Amniotic epithelial cell (primary cell): ENCODE results near the gene WDR37.
"Not testable (repeated sequence)": the region's sequence is repeated elsewhere in the genome, so short reads cannot be mapped to it uniquely, and the experiment has no call there.

Experiments used
- DNase-seq: peaks from one replicate; pipeline ENCODE4 v3.0.0-alpha.2; 2010; ENCODE audit warnings: low read depth

The WDR37 gene

DNA sequence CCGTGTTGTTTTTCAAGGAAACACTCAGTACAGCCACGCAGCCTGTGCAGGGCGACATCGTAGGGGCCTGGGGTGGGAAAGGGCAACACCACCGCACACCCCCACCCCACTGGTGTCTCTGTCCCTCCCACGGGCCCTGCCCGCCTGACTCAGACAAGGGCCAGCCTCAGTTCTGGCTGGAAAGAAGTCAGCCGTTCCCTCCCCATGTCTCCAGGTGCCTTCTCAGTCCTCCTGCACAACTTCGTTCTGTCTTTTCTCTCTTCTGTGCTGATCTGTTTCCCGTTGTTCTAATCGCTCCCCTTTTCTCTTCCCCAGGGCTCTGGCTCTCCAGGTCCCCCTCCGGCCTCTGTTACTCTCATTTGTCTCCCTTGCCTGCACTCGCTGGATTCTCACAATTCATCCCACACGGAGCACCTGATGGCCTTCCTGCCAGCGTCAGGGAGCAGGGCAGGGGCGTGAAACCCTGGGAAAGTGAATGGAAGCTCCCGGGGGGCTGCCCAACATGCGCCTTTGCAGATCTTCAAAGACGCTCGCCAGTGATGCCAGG, 97.7 kb downstream of the WDR37 start:
- no peak for DNase-seq

DNA sequence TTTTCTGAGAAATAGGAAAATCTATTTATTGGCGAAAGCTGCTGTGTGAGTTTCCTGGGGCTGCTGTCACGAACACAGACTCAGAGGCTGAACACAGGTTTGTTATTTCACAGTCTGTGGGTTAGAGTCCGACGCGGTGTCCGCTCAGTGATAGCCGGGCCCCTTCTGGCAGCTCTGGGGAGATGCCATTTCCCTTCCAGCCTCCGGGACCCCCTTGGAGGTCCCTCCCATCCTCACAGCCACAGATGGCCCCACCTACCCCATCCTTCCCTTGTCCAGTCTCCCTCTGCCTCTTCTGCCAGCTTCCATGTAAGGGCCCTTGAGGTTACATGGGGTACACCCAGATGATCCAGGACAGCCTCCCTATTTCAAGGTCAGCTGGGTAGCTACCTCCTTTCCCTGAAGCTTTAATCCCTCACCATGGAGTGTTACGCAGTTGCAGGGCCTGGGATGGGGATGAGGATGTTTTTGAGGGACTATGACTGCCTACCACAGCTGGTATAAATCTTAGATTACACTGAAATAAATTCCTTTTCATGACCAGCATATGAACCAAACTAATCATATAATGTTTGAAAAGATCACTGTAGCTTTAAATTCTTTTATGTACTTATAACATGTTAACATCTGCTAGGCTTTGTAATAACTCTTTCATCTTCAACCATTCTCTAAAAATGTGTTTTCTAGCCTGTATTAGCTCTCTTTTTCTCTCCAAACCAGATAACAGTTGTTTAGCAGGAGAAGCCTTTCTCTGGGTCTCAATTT, 98.5 kb downstream of the WDR37 start:
- no peak for DNase-seq

DNA sequence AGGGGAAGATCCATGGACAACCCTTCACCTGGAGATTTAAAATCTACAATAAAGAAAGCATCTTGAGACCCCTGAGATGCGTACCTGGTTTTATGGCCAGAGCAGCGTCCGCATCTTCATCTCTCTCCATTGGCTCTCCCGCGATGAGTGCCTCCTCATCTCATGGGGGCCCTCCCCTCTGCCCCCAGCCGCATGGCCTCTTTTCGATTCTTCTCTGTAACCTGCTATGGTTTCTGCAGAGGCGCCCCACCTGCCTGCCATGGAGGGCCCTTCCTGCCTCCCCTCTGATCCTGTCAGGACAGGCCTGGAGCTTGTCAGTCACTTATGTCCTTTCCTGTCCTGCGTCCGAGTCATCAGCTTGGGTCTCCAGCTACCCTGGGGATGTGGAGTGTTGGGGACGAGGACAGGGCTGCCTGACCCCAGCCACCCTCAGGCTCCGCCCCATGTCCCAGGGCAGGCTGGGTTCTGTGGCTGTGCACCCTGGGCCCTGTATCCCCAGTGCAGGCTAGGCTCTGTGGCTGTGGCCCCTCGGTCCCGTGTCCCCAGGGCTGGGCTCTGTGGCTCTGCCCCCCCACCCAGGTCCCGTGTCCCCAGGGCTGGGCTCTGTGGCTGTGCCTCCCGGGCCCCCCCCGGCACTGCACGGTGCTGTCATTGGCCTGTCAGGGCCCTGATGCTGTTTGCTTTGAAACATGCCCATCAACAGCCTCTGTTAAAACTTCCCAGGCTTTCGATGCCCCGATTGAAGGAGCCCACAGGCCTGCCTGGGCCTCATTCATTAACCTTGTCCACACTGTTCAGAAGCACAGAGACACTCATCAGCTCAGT, 99.8 kb downstream of the WDR37 start:
- no peak for DNase-seq

DNA sequence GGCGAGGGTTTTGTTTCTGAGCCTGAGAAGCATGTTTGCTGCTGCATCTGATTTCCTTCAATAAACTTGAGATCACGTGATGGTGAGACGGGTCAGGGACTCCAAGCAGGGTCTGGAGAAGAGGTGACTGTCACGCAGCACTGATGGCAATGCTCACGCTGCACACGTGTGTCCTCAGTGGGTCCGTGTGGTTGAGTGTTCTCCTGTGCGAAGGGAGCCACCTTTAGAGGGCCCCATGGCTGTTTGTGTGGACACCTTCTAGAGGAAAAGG, 100.4 kb downstream of the WDR37 start:
- DNase-seq = no peak

DNA sequence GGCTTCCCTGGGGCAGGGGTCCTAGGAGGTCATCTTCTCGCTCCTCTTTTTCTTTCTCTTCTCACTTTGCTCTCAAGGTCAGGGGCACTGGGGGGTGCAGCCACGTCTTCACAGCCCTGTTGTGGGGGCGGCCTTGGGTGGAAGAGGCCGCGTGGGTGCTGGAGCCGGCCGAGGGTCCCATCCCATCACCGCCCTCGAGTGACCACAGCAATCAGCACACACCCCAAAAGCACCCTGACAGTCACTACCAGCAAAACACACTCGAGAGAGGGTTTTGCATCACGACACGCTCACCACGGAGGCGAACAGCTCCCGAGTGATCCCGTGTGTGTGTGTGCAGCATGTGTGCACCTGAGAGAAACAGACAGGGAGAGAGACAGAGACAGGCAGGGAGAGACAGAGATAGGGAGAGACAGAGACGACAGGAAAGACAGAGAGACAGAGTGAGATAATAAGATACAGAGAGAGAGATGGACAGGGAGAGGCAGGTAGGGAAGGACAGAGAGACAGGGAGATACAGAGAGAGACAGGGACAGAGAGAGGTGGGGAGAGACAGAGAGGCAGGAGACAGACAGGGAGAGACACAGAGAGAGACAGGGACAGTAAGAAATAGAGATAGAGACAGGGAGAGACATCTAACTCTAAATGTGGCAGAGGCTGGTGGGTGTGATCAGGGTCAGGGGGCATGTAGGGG, 100.9 kb downstream of the WDR37 start:
- no peak for DNase-seq

DNA sequence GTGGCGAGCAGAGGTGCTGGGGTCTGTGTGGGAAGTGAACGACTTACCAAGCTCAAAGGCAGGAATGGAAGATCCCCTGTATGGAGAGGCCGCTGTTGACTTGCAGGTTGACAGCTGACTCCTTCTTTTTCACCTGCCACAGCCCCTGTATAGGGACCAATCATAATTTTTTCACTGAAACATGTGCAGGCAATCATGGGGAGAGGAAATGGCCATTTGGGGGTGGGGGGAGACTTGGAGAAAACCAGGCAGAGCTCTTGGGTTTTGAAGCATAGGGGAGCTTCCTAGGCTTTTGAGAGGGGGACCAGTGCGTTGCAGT, 101.4 kb downstream of the WDR37 start:
- no peak for DNase-seq

DNA sequence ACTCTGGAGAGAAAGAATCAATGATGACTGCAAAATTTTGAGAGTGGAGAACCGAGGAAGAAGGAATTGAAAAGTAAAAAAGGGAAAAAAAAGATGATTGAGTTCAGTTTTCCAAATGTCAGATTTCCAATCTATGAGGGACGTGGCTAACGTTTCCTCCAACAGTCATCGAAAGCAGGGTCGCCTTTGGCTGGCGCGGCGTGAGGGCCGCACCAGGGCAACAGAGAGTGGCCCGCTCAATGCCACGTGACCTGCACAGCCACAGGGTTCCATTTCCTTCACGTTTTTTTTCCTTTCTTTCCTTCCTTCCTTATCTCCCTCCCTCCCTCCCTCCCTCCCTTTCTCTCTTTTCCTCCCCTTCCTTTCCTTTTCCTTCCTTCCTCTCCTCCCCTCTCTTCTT, 101.9 kb downstream of the WDR37 start:
- no peak for DNase-seq

DNA sequence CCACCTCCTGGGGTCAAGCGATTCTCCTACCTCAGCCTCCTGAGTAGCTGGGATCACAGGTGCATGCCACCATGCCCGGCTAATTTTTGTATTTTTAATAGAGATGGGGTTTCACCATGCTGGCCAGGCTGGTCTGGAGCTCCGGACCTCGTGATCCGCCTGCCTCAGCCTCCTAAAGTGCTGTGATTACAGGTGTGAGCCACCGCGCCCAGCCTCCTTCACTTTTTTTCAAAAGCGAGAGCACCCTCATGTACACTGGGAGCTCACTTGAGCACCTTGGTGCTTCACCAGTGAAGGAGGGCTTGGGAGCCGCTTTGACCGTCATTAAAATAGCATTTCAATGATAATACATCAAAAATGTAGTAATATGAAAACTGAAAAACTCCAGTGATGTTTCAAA, 102.4 kb downstream of the WDR37 start:
- not testable (repeated sequence) for DNase-seq

DNA sequence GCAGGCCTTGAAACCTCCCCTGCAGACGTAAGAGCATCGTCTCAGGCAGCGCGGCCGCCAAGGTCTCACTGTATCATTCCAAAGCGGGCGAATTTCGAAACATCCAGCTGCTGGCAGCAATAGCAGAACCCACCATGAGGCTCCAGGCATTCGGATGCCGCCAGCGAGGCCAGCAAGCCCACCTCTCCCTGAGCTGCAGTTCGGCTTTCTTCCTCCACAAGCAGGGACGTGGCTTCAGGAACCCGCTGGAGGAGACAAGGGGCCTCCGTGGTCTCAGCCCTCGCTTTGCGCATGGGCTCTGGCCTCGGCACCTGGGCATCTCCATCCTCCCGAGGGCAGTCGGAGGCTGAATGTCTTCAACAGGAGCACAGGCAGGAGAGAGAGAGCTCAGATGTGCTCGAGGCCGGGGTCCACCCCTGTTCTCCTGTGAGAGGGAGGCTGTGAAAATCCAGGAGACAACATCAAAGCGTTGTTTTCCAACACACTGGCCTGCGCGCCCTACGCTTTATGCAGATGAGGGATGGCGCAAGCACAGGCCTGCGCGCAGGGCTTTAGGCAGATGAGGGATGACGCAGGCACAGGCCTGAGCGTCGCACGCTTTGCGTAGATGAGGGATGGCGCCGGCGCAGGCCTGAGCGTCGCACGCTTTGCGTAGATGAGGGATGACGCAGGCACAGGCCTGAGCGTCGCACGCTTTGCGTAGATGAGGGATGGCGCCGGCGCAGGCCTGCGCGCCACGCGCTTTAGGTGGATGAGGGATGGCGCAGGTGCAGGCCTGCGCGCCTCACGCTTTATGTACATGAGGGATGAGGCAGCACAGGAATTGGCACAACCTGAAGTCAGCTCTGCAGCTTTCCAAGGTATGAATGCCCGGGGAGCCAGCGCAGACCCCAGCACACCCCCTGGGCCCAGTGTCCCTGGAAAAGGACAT, 103.2 kb downstream of the WDR37 start:
- DNase-seq = no peak

DNA sequence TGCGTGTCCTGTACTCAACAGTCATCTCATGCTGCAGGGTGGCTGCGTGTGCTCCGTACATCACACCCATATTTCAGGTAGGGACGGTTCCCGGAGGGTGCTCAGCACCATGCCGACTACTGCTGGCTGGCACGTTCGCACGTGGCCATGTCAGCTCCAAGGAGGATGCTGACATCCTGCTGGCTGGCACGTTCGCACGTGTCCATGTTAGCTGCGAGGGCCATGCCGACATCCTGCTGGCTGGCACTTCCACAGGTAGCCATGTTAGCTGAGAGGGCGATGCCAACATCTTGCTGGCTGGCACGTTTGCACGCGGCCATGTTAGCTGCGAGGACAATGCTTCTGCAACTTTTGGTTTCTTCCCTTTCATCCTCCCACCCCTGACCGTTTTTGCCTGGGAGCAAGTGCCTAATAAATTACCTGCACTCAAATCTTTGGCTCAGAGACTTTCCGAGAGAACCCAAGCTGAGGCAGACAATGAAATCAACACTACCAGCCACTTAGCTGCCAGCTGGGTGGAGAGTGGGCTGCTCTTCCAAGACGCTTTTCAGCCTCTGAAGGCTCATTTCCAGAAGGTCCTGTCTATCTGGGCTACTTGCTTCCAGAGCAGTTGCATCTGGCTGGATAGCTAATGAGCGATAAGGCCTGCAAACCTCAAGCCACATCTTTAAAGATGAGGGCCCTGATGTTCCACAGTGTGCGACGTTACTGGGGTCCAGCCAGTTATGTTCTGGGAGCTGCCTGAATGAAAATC, 104.6 kb downstream of the WDR37 start:
- no peak for DNase-seq

DNA sequence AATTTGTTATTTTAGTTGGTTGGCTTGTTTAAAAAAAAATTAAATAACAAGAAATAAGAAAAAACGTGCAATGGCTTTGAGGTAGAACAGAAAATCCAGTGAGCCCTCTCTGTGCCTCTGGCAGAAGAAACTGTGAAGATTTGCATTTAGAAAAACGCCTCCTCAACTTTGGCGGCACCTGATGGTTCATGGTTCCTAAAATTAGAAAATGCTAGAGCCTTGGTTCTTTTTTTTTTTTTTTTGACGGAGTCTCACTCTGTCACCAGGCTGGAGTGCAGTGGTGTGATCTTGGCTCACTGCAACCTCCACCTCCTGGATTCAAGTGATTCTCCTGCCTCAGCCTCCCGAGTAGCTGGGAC, 105.1 kb downstream of the WDR37 start:
- not testable (repeated sequence) for DNase-seq

DNA sequence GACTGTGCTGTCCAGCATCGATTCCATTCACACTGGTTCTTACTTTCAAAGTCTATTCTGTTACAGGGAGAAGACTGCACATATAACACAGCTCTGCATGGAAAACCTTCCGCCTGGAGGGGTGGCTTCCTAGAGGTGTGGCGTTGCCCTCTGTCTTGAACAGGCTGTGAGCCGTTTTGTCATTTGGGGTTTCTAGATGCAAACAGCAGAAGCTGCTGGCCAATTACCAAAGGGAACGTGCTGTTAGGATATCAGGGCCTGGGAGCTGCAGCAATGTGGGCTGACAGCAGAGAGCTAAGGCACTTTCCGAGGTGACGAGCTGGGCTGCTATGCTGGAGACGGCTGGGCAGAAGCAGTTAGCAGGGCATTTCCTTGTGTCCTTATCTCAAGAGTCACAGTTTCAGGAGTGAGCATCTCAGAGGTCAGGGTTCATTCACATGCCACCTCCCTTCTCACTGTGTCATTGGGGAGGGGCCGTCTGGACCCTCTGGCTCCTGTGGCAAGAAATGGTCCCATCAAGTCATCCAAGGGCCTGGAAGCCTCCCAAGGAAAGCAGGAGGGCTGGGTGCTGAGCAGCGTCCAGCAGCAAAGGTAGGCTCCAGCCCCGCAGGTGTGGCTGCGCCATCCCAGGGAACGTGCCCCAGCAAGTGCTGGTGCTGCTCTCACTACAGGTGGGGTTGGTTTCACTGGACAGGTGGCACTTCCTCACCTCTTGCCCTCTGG, 106.5 kb downstream of the WDR37 start:
- DNase-seq = no peak

DNA sequence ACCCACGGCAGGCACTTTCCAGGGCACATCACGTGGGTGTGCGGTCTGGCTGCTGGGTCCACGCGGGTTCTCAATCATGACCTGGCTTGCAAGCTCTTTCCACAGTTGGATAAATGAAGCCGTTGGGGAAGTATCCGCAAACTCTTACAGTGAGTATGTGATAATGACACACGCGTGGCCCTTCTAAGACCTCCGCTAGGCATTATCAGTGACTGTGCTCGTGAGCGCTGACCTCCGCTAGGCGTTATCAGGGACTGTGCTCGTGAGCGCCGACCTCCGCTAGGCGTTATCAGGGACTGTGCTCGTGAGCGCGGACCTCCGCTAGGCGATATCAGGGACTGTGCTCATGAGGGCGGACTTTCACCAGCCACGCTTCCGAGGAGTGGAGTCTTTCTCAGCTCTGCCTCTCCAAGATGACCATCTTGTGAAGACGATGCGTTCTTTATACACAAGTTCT, 107.0 kb downstream of the WDR37 start:
- no peak for DNase-seq

DNA sequence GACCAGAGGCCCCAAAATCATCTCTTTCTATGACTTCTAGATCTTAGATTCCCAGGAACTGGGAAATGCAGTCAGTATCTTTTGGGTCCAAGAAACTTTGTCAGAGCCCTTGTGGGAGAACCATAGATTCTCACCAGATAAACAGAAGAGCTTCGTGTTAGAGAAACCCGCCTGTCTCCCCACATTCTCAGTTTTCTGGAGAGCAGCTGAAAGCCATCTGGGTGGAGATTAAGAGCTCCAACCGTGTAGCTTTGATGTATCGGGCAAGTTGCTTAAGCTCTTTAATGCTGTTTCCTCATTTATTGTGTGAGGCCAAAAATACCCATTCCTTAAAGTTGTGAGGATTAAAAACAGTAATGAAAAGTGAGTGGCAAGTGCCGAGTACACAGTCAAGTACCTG, 107.6 kb downstream of the WDR37 start:
- no peak for DNase-seq

DNA sequence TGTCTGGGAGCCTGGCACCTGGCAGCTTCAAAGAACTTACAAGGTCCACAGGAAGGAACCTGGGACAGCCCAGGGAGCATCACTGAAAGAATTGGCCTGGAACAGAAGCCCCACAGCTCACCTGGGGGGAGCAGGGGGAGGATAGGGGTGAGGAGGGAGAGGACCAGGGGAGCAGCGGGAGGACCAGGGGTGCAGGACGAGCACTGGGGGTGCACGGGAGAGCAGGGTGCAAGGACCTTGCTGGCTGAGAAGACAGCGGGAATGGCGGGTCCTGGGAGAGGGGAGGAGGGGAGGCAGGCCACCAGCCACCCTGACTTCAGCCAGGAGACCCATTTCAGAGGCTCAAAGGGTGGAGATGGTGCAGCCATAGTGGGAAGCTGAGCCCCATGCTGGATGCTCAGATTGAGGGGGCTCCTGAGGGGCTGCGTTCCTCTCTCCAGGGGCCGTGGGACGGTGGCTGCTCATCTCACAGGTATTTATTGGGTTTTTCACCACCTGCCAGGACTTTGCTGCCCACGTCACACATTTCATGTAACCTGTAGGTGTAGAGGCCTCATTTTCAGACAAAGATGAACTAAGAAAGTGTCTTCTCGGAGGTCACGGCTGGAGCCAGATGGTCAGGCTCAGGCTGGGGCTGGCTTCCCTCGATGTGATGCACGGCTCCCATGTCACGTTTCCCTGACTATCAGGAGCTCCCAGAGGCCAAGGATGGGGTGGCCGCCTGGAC, 110.1 kb downstream of the WDR37 start:
- no peak for DNase-seq

DNA sequence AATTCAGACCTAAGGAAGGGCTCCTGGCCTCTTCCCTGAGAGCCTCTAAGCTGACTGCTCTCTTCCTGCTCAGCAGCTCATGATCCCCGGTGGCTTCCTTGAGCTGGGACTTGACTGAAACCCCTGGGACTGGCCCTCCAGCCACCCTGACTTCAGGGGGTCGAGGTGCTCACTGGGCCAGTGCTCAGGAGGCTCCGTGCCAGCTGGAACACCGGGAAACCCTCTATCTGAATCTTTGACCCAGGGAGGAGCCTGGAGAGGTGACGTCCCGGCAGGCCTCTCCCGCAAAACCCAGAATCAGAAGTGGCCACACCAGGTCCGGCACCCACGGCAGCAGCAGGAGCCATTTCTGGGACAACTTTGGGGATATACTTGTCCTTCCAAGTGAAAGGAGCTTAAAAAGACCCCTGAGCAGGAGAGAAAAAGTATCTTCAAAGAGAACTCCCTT, 110.7 kb downstream of the WDR37 start:
- no peak for DNase-seq

DNA sequence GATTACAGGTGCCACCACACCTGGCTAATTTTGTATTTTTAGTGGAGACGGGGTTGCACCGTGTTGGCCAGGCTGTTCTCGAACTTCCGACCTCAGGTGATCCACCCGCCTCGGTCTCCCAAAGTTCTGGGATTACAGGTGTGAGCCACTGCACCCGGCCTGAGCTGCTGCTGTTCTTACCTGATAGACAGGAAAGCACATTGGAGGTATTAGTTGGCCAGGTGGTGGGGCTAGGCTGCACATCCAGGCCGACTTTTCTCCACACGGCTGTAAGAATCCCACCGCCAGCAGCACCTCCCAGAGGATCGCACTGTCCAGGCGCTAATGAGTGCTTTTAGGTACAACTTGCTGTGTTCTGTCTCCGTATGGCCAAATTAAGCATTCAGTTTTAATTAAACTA, 112.6 kb downstream of the WDR37 start:
- no peak for DNase-seq

DNA sequence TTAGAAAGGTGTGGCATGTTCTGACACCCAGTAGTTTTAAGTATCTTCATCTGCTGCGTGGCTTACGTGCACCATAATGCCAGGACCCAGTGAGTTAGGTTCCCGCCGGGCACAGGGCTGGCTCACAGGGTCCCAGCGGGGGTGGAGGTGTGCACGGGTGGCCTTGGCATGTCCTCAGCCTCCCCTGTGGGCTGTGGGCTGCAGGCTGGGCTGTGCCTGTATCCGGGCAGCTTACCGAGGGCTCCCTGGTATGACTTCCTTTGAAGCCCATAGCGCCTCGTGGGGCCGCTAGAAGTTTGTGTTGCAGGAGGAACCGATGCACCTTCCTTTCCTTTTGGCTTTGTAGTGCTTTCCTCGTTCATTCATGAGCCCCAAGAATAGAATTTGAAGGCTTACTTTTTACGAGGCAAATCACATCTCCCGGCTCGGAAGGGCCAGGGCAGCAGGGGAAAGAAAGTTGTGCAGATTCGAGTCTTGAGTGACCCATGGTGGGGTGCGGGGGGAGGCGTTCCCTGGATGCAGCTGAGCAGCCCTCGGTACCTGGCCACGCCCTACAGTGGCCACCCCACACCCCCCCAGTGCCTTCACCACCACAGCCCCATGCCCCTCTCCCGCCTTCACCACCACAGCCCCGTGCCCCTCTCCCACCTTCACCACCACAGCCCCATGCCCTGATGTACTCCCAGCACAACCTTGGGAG, 113.2 kb downstream of the WDR37 start:
- no peak for DNase-seq
